Prostate gland (tissue), 2 donors: ENCODE results near the gene PDPK1.

ENCODE experiments used
- CTCF ChIP-seq, 4 experiments: fragments of 200-600 bp in 2 of 4; fragments of 450-650 bp in 2 of 4; sonication (generic) in 2 of 4; IDR thresholded peaks; 1 replicate in 3 of 4; 2 replicates in 1 of 4; pipeline ENCODE4 v1.5.1; 2016 to 2019; ENCODE audit warnings: antibody characterized with exemption in 4 of 4, mild to moderate bottlenecking in 2 of 4, moderate library complexity in 2 of 4
- POLR2A ChIP-seq: fragments of 450-650 bp; IDR thresholded peaks from one replicate; pipeline ENCODE4 v1.6.1; 2016; ENCODE audit warnings: antibody characterized with exemption, mild to moderate bottlenecking
- POLR2AphosphoS5 ChIP-seq: sonication (generic); formaldehyde crosslinking; IDR thresholded peaks from one replicate; pipeline ENCODE4 v1.6.1; 2017; ENCODE audit warnings: antibody characterized with exemption

- TF ChIP-seq CTCF (IDR thresholded peaks at IDR 0.05) (no peak), POLR2A (no peak), POLR2AphosphoS5 (no peak)
Observed at GRCh38 chr16:2493605-2494004, 44.2 kb upstream of the PDPK1 start.
